Heart left ventricle (tissue), 16 donors: ENCODE data around the gene KMT5B. TPM values are rescaled to one million over a fixed set of nuclear protein-coding genes. Genes with fewer than 3 reads are reported as not detected.

Source experiments
- ATAC-seq, 4 donors: fragments of 200-7000 bp; cut with Tn5 transposase; one replicate each; pipeline ENCODE4 v1.9.1; 2020 to 2022; ENCODE audit warnings: moderate library complexity in 4 of 4, mild to moderate bottlenecking in 3 of 4, moderate number of reproducible peaks in 1 of 4
- DNase-seq, 5 donors: peaks; one replicate each; pipeline ENCODE4 v3.0.0-alpha.2; 2020
- H3K27ac ChIP-seq, 12 donors: fragments of 200-600 bp; sonication (generic) in 4 of 12; one replicate each; pipeline versions ENCODE4 v1.5.0 to v1.8.0; 2016 to 2022; ENCODE audit warnings: mild to moderate bottlenecking in 2 of 12
- H3K27me3 ChIP-seq, 9 donors: fragments of 200-600 bp; sonication (generic) in 2 of 9; one replicate each; pipeline versions ENCODE4 v1.5.1 to v1.8.0; 2016 to 2022; ENCODE audit warnings: mild to moderate bottlenecking in 3 of 9
- H3K36me3 ChIP-seq, 9 donors: fragments of 200-600 bp; sonication (generic) in 2 of 9; one replicate each; pipeline versions ENCODE4 v1.5.0 to v1.8.0; 2018 to 2022; ENCODE audit warnings: mild to moderate bottlenecking in 2 of 9
- H3K4me1 ChIP-seq, 12 donors: fragments of 200-600 bp; sonication (generic) in 4 of 12; one replicate each; pipeline versions ENCODE4 v1.5.0 to v1.8.0; 2016 to 2022; ENCODE audit warnings: mild to moderate bottlenecking in 3 of 12
- H3K4me3 ChIP-seq, 12 donors: fragments of 200-600 bp; sonication (generic) in 4 of 12; one replicate each; pipeline versions ENCODE4 v1.5.0 to v1.8.0; 2017 to 2022; ENCODE audit warnings: mild to moderate bottlenecking in 9 of 12, moderate library complexity in 4 of 12
- H3K9me3 ChIP-seq, 12 donors: fragments of 200-600 bp; sonication (generic) in 4 of 12; one replicate each; pipeline versions ENCODE4 v1.5.0 to v1.8.0; 2016 to 2022; ENCODE audit warnings: mild to moderate bottlenecking in 1 of 12
- POLR2A ChIP-seq, 2 donors: fragments of 450-650 bp; IDR thresholded peaks; one replicate each; pipeline ENCODE4 v1.6.1; 2017; ENCODE audit warnings: antibody characterized with exemption in 2 of 2, mild to moderate bottlenecking in 2 of 2, moderate library complexity in 2 of 2
- WGBS, 4 donors: extraction: QIAGEN DNeasy Blood & Tissue Kit in 2 of 4; methylation state at CpG; one replicate each; pipeline versions ENCODE4 v1.1.5 to v1.1.7; 2013 to 2018; 5-methylcytosine and 5-hydroxymethylcytosine counted together
- intact Hi-C, 10 donors: fragments of 100-400 bp; cut with DNase I; formaldehyde crosslinking; loops; one replicate each; pipeline versions ENCODE4 v1.11.1 to v1.14.2; 2022
- polyA plus RNA-seq, 2 donors: library from polyadenylated mRNA; stranded (reverse); fragments of 200-250 nt; gene quantifications; one replicate each; pipeline ENCODE4 v1.2.3, GENCODE V29; 2013
- total RNA-seq, 9 donors: library from RNA; depleted of rRNA in 2 of 9; stranded (reverse); fragments of >200 nt in 2 of 9; fragmentation: NEBNext Ultra II Directional in 3 of 9; extraction: Animal tissue kit (Norgen Biotek cat#: 25700) in 3 of 9; gene quantifications; one replicate each; pipeline versions ENCODE4 v1.1.0 to v1.2.4, GENCODE V29; 2016 to 2023
- TF ChIP-seq, protein P1 (sequence below), 12 donors: fragments of 200-600 bp; sonication (generic) in 4 of 12; IDR thresholded peaks; one replicate each; pipeline versions ENCODE4 v1.5.0 to v1.8.0; 2018 to 2022; ENCODE audit warnings: antibody characterized with exemption in 12 of 12, mild to moderate bottlenecking in 5 of 12
- donor health status: ischemic (EF 13 %, LVEDD 7.1; RV severe dilation, severe dysfunction).
- donor health status: healthy with polysubstance abuse.
- donor health status: DM: no; HTN: yes; CAD: no.
- donor health status: DM: no; HTN: no; CAD: no.
- donor health status: ischemic (EF 25% LVEDD 6.9; RV normal size, moderate dysfunction).
- donor health status: ischemic (EF 25% LVEDD 5.7; RV mildly dilated, moderate dysfunction).
- donor health status: healthy.
- donor health status: DM: yes; HTN: yes; CAD: no.
- donor health status: ischemic (EF 35%, LVEDD 5.7; RV mildly dilated, moderate dysfunction).
- donor health status: nonischemic (EF 11% LVEDD 7.7; RV severe dilation, severe dysfunction).
- donor health status: DM: yes; HTN: yes; CAD: no.
- donor health status: PGD.
- donor health status: ischemic (EF 29% LVEDD 5.4; RV normal size, mild dysfunction).
- donor health status: nonischemic (EF 23%, LVEDD 6.1; RV moderate dilation, normal function).

Gene KMT5B
- total and polyA plus RNA-seq, 11 donors, result 15.5 to 37.0 (median 26.5) TPM

DNA sequence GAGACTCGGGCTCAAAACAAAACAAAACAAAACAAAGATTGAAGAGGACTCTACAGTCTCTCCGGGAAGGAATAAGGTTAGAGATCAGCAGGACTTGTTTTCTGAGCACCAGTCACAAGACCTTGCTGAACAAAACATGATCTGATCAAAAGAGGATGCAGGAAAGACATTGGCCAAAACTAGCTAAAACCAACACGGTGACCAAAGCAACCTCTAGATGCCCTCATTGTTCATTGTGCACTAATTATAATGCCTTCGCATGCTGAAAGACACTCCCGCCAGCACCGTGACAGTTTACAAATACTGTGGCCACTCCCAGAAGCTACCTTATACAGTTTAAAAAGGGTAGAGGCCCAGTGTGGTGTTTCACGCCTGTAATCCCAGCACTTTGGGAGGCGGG lies 76.2 kb downstream of the KMT5B start:
- H3K4me3 ChIP-seq, result no peak overlapping the region
- H3K4me1 ChIP-seq, result peaks cover 0 to 14% (median 0%) of the 10 kb centered on the region in 12 donors
- no peak for DNase-seq
- intact Hi-C loops, result no loop called here
- ATAC-seq, result no peak
- 86 to 93% (median 88%) methylated on average over 8 of the region's 8 CpGs for WGBS, 4 donors
- H3K36me3 ChIP-seq, result no peaks in the 10 kb centered on the region
- TF ChIP-seq, protein P1, sequence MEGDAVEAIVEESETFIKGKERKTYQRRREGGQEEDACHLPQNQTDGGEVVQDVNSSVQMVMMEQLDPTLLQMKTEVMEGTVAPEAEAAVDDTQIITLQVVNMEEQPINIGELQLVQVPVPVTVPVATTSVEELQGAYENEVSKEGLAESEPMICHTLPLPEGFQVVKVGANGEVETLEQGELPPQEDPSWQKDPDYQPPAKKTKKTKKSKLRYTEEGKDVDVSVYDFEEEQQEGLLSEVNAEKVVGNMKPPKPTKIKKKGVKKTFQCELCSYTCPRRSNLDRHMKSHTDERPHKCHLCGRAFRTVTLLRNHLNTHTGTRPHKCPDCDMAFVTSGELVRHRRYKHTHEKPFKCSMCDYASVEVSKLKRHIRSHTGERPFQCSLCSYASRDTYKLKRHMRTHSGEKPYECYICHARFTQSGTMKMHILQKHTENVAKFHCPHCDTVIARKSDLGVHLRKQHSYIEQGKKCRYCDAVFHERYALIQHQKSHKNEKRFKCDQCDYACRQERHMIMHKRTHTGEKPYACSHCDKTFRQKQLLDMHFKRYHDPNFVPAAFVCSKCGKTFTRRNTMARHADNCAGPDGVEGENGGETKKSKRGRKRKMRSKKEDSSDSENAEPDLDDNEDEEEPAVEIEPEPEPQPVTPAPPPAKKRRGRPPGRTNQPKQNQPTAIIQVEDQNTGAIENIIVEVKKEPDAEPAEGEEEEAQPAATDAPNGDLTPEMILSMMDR (IDR thresholded peaks at IDR 0.05), result no peak
- TF ChIP-seq POLR2A (IDR thresholded peaks at IDR 0.05), result no peak
- H3K9me3 ChIP-seq, result no peaks in the 10 kb centered on the region
- H3K27me3 ChIP-seq, result no peaks in the 10 kb centered on the region
- H3K27ac ChIP-seq, result no peak overlapping the region

DNA sequence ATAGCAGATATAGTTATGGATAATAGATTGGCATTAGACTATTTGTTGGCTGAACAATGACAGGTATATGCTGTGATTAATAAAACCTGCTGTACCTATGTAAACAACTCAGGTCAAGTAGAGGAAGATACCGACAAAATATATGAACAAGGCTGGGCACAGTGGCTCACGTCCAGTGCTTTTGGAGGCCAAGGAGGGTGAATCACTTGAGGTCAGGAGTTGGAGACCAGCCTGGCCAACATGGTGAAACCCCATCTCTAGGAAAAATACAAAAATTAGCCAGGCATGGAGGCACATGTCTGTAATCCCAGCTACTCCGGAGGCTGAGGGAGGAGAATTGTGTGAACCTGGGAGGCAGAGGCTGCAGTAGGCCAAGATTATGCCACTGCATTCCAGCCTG lies 77.9 kb downstream of the KMT5B start:
- DNase-seq (no peak), ATAC-seq (no peak)
- Histone ChIP-seq H3K9me3 (no peaks in the 10 kb centered on the region), H3K36me3 (no peaks in the 10 kb centered on the region), H3K27me3 (no peaks in the 10 kb centered on the region), H3K4me3 (no peak overlapping the region), H3K4me1 (no peaks in the 10 kb centered on the region), H3K27ac (no peak overlapping the region)
- intact Hi-C loops, result no loop called here
- TF ChIP-seq, protein P1 (IDR thresholded peaks at IDR 0.05), result no peak
- TF ChIP-seq POLR2A (IDR thresholded peaks at IDR 0.05), result no peak
- WGBS, 4 donors, result 64 to 99% (median 85%) methylated on average over 3 of the region's 3 CpGs

DNA sequence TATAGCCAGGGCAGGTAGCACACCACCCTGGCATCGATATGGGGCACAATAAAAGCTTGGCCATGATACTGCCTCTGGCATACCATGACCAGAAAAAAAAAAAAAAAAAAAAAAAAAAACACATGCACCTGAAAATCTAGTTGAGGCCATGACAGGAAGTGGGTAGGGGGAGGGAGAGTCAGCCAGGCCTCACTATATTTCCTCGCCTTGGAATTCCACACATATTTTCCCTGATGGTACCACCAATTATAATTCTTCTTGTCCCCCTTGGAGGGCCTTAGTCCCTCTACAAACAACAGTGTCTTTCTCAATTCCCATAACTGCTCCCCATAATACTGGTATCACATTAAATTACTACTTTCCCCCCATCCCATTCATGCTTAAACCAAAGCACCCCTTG lies 79.3 kb downstream of the KMT5B start:
- no peaks in the 10 kb centered on the region for H3K9me3 ChIP-seq
- no peaks in the 10 kb centered on the region for H3K36me3 ChIP-seq
- no peak overlapping the region for H3K27ac ChIP-seq
- H3K4me1 ChIP-seq, result peaks cover 0 to 8% (median 4%) of the 10 kb centered on the region in 12 donors
- 76 to 93% (median 85%) methylated on average over 2 of the region's 2 CpGs for WGBS, 4 donors
- DNase-seq (no peak), ATAC-seq (no peak)
- no peaks in the 10 kb centered on the region for H3K27me3 ChIP-seq
- no peak overlapping the region for H3K4me3 ChIP-seq
- TF ChIP-seq, protein P1 (IDR thresholded peaks at IDR 0.05), result no peak
- TF ChIP-seq POLR2A (IDR thresholded peaks at IDR 0.05), result no peak
- intact Hi-C loops, result no loop called here

DNA sequence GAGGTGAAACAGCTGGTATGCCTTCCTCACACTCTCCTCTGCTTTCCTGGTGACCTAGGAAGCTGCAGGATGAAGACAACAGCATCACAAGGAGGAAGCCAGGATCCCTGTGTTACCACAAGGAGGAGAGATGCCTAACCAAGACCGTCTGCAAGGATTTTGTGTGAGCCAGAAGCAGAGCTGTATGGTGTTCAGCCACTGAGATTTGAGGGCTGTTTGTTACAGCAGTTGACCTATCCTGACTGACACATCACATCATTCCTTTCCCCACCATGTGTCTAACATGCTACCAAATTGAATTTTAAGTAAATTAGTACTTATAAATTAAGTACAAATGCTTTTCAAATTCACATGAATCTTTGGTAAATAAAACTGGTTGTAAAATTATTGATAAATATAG lies 83.0 kb downstream of the KMT5B start:
- no peaks in the 10 kb centered on the region for H3K9me3 ChIP-seq
- intact Hi-C loops, result no loop called here
- H3K27ac ChIP-seq, result no peak overlapping the region
- WGBS, 4 donors, result 50 to 91% (median 72%) methylated on average over 1 of the region's 1 CpG
- H3K4me1 ChIP-seq, result peaks cover 0 to 17% (median 9%) of the 10 kb centered on the region in 12 donors
- ATAC-seq, result no peak
- H3K27me3 ChIP-seq, result no peaks in the 10 kb centered on the region
- no peak overlapping the region for H3K4me3 ChIP-seq
- DNase-seq, result no peak
- TF ChIP-seq, protein P1 (IDR thresholded peaks at IDR 0.05), result no peak
- TF ChIP-seq POLR2A (IDR thresholded peaks at IDR 0.05), result no peak
- no peaks in the 10 kb centered on the region for H3K36me3 ChIP-seq
